ENCODE measurements around the gene PSMC4.

Gene PSMC4

GRCh38 chr19:39941615-39942365, 29.2 kb upstream of the PSMC4 start:
- peak; percentile 9 for DNase-seq (ENCODE audit: extremely low read depth, low read depth)
- no peak overlapping the region for H3K4me3 ChIP-seq (replicated peaks; ENCODE audit: low read depth, low read length)
- TF ChIP-seq CTCF (IDR thresholded peaks at IDR 0.05; ENCODE audit: low read depth, low read length, missing control alignments): no peak

- no peak for DNase-seq (ENCODE audit: extremely low read depth, low read depth)
- TF ChIP-seq CTCF (IDR thresholded peaks at IDR 0.05; ENCODE audit: low read depth, low read length, missing control alignments): no peak
- H3K4me3 ChIP-seq (replicated peaks; ENCODE audit: low read depth, low read length): no peak overlapping the region
These were observed 28.6 kb upstream of the PSMC4 start for GRCh38 chr19:39942366-39942730.

GRCh38 chr19:39943586-39943985, 27.4 kb upstream of the PSMC4 start:
- DNase-seq (ENCODE audit: extremely low read depth, low read depth): no peak
- no peak overlapping the region for H3K4me3 ChIP-seq (replicated peaks; ENCODE audit: low read depth, low read length)

GRCh38 chr19:39946532-39946931, 24.4 kb upstream of the PSMC4 start:
- no peak overlapping the region for H3K4me3 ChIP-seq (replicated peaks; ENCODE audit: low read depth, low read length)
- no peak for TF ChIP-seq CTCF (IDR thresholded peaks at IDR 0.05; ENCODE audit: low read depth, low read length, missing control alignments)
- DNase-seq (ENCODE audit: extremely low read depth, low read depth): no peak

More at GRCh38 chr19:39943586-39943985, 27.4 kb upstream of the PSMC4 start:
- no peak for TF ChIP-seq CTCF (IDR thresholded peaks at IDR 0.05; ENCODE audit: low read depth, low read length, missing control alignments)

- TF ChIP-seq CTCF (IDR thresholded peaks at IDR 0.05; ENCODE audit: low read depth, low read length, missing control alignments): no peak
- H3K4me3 ChIP-seq (replicated peaks; ENCODE audit: low read depth, low read length): no peak overlapping the region
- no peak for DNase-seq (ENCODE audit: extremely low read depth, low read depth)
These were observed 21.8 kb upstream of the PSMC4 start for GRCh38 chr19:39949026-39949747.

GRCh38 chr19:39951065-39951650, 19.8 kb upstream of the PSMC4 start:
- TF ChIP-seq CTCF (IDR thresholded peaks at IDR 0.05; ENCODE audit: low read depth, low read length, missing control alignments): no peak

More at GRCh38 chr19:39951065-39951650, 19.8 kb upstream of the PSMC4 start:
- no peak overlapping the region for H3K4me3 ChIP-seq (replicated peaks; ENCODE audit: low read depth, low read length)
- no peak for DNase-seq (ENCODE audit: extremely low read depth, low read depth)

All from HFF-Myc (cell line).